GM23248 (cell line): Measurements from ENCODE around the gene NTMT1. TPM values are rescaled to one million over a fixed set of nuclear protein-coding genes. Genes with fewer than 3 reads are reported as not detected.
A peak's percentile ranks its signal among the peaks of the same experiment; 100 is the strongest.

Experiments used
- DNase-seq: peaks from one replicate; pipeline ENCODE4 v3.0.0-alpha.2; 2015
- H2AFZ ChIP-seq: fragments of 200-600 bp; sonication (generic); 2 replicates; pipeline ENCODE4 v1.6.1; 2016; ENCODE audit warnings: antibody characterized with exemption
- H3F3A ChIP-seq: fragments of 200-600 bp; sonication (generic); 2 replicates; pipeline ENCODE4 v1.6.1; 2016; ENCODE audit warnings: mild to moderate bottlenecking, antibody characterized with exemption, mixed run types; ENCODE audit not compliant: insufficient read depth
- H3K27ac ChIP-seq: fragments of 200-600 bp; sonication (generic); 2 replicates; pipeline ENCODE4 v1.5.1; 2016; ENCODE audit warnings: mild to moderate bottlenecking
- H3K27me3 ChIP-seq: fragments of 200-600 bp; sonication (generic); replicated peaks from 2 replicates; pipeline ENCODE4 v1.6.1; 2016; ENCODE audit warnings: mild to moderate bottlenecking; ENCODE audit not compliant: insufficient read depth
- H3K36me3 ChIP-seq: fragments of 200-600 bp; sonication (generic); 2 replicates; pipeline ENCODE4 v1.6.1; 2016; ENCODE audit warnings: low read depth, mild to moderate bottlenecking
- H3K4me1 ChIP-seq: fragments of 200-600 bp; sonication (generic); 2 replicates; pipeline ENCODE4 v1.6.1; 2016; ENCODE audit warnings: mild to moderate bottlenecking; ENCODE audit not compliant: insufficient read depth
- H3K4me2 ChIP-seq: fragments of 200-600 bp; sonication (generic); one replicate; pipeline ENCODE4 v1.6.1; 2016; ENCODE audit warnings: mild to moderate bottlenecking; ENCODE audit not compliant: unreplicated experiment
- H3K4me3 ChIP-seq: fragments of 200-600 bp; sonication (generic); 2 replicates; pipeline ENCODE4 v1.5.1; 2016; ENCODE audit warnings: mild to moderate bottlenecking
- H3K79me2 ChIP-seq: fragments of 200-600 bp; sonication (generic); 2 replicates; pipeline ENCODE4 v1.6.1; 2016; ENCODE audit warnings: mild to moderate bottlenecking; ENCODE audit not compliant: insufficient read depth
- H3K9ac ChIP-seq: fragments of 200-600 bp; sonication (generic); 2 replicates; pipeline ENCODE4 v1.6.1; 2016; ENCODE audit warnings: mild to moderate bottlenecking
- H3K9me2 ChIP-seq: fragments of 200-600 bp; sonication (generic); 2 replicates; pipeline ENCODE4 v1.6.1; 2016; ENCODE audit warnings: mixed run types, mild to moderate bottlenecking, moderate library complexity; ENCODE audit not compliant: insufficient read depth
- H3K9me3 ChIP-seq: fragments of 200-600 bp; sonication (generic); one replicate; pipeline ENCODE4 v1.6.1; 2017; ENCODE audit warnings: low read depth
- H4K20me1 ChIP-seq: fragments of 200-600 bp; sonication (generic); 2 replicates; pipeline ENCODE4 v1.6.0; 2016; ENCODE audit not compliant: insufficient read depth
- EZH2 ChIP-seq: fragments of 200-600 bp; sonication (generic); IDR thresholded peaks from 2 replicates; pipeline ENCODE4 v1.6.1; 2018; ENCODE audit warnings: antibody characterized with exemption, mild to moderate bottlenecking; ENCODE audit not compliant: insufficient read depth, poor library complexity, severe bottlenecking
- EZH2phosphoT487 ChIP-seq: fragments of 200-600 bp; sonication (generic); IDR thresholded peaks from 2 replicates; pipeline ENCODE4 v1.6.1; 2018; ENCODE audit warnings: antibody characterized with exemption, moderate library complexity, mild to moderate bottlenecking, low read depth; ENCODE audit not compliant: insufficient read depth
- WGBS, 2 experiments: methylation state at CpG; one replicate each; pipeline ENCODE4 v1.1.6; 2015 to 2017; ENCODE audit warnings: low lambda C conversion rate in 2 of 2, low coverage in 1 of 2; ENCODE audit errors: missing lambda C conversion rate in 2 of 2; 5-methylcytosine and 5-hydroxymethylcytosine counted together
- in situ Hi-C: fragments of 300-500 bp; cut with MboI; formaldehyde crosslinking; loops from 2 replicates; pipeline ENCODE4 v1.15.0; 2020
- polyA plus RNA-seq: library from polyadenylated mRNA; unstranded; fragments of >200 nt; fragmentation: Nextera tagmentation; extraction: Ambion mirVana; gene quantifications from 2 replicates; pipeline ENCODE4 v1.2.1, GENCODE V29; 2016
- total RNA-seq: library from RNA; depleted of rRNA; stranded (reverse); fragments of >200 nt; shearing (Covaris generic); gene quantifications from 2 replicates; pipeline ENCODE4 v1.2.3, GENCODE V29; 2014

The NTMT1 gene
- total and polyA plus RNA-seq, 2 experiments from 2014 or later = 44.5 to 115 TPM

- Histone ChIP-seq H3K9me3 (no peaks in the 10 kb centered on the region), H3K27ac (no peak overlapping the region), H3K4me3 (no peak overlapping the region), H3K36me3 (no peaks in the 10 kb centered on the region), H3K27me3 (no peaks in the 10 kb centered on the region), H2AFZ (no peak overlapping the region), H3K9me2 (no peaks in the 10 kb centered on the region), H3K4me2 (no peak overlapping the region), H4K20me1 (no peaks in the 10 kb centered on the region), H3K79me2 (peaks cover 7% of the 10 kb centered on the region), H3F3A (peaks cover 5% of the 10 kb centered on the region; the same call in 1 of the 2 replicates), H3K9ac (no peak overlapping the region), H3K4me1 (peaks cover 4% of the 10 kb centered on the region; the same call in 1 of the 2 replicates)
- in situ Hi-C loops = no loop called here
- no peak for DNase-seq
- WGBS, 2 experiments = 83 to 86% methylated on average over 12 of the region's 12 CpGs
- no peak for TF ChIP-seq EZH2phosphoT487
- no peak for TF ChIP-seq EZH2
Observed at GRCh38 chr9:129646252-129646651, 20.3 kb downstream of the NTMT1 start.

DNA sequence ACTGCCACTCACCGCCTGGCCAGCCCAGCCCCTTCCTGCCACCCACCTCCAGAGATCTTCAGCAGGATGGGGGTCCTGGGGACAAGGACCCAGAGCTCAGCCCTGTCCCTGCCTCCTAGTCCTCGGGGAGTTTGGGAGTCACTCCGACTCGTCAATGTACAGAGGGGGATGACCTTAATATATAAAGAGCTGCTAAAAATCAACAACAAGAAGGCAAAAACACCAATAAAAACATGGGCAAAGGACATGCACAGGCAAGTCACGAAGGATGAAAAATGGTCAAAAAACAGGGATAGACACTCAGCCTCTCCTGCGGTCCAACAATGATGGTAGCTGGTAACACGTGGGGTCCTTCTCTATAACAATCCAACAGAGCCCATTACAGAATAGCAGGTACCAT, 20.7 kb downstream of the NTMT1 start:
- Histone ChIP-seq H3K9ac (no peak overlapping the region), H3K9me2 (no peaks in the 10 kb centered on the region), H3K4me2 (no peak overlapping the region), H3F3A (peaks cover 5% of the 10 kb centered on the region; the same call in 1 of the 2 replicates), H4K20me1 (no peaks in the 10 kb centered on the region), H3K27ac (no peak overlapping the region), H3K4me3 (no peak overlapping the region), H3K79me2 (peaks cover 3% of the 10 kb centered on the region; the same call in 1 of the 2 replicates), H3K4me1 (peaks cover 4% of the 10 kb centered on the region; the same call in 1 of the 2 replicates), H3K36me3 (no peaks in the 10 kb centered on the region), H2AFZ (no peak overlapping the region), H3K27me3 (no peaks in the 10 kb centered on the region), H3K9me3 (no peaks in the 10 kb centered on the region)
- WGBS, 2 experiments = 95% methylated on average over 7 of the region's 7 CpGs
- TF ChIP-seq EZH2phosphoT487 = no peak
- TF ChIP-seq EZH2 = no peak
- in situ Hi-C loops = no loop called here
- no peak for DNase-seq

DNA sequence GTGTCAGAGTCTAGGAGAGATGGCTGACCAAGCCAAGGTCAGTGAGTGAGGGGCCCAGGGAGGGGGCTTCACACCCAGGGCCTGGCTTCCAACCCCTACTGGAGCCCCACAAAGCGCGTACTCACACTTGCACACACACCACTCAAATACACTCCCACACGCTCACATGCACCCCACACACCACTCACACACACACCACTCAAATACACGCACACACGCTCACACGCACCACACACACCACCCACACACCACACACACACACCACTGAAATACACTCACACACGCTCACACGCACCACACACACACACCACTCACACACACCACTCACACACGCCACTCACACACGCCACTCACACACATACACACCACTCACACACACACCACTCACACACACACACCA, 21.7 kb downstream of the NTMT1 start:
- Histone ChIP-seq H3F3A (peaks cover 1% of the 10 kb centered on the region; the same call in 1 of the 2 replicates), H3K27me3 (no peaks in the 10 kb centered on the region), H3K9me3 (no peaks in the 10 kb centered on the region), H4K20me1 (no peaks in the 10 kb centered on the region), H3K36me3 (no peaks in the 10 kb centered on the region), H3K79me2 (no peaks in the 10 kb centered on the region), H3K27ac (no peak overlapping the region), H3K4me1 (peaks cover 4% of the 10 kb centered on the region; the same call in 1 of the 2 replicates), H3K9me2 (no peaks in the 10 kb centered on the region), H3K4me3 (no peak overlapping the region), H3K4me2 (no peak overlapping the region), H2AFZ (no peak overlapping the region), H3K9ac (no peak overlapping the region)
- no peak for DNase-seq
- in situ Hi-C loops = no loop called here
- WGBS, 2 experiments = 87 to 93% methylated on average over 7 to 10 of the region's 10 CpGs
- no peak for TF ChIP-seq EZH2
- TF ChIP-seq EZH2phosphoT487 = no peak

DNA sequence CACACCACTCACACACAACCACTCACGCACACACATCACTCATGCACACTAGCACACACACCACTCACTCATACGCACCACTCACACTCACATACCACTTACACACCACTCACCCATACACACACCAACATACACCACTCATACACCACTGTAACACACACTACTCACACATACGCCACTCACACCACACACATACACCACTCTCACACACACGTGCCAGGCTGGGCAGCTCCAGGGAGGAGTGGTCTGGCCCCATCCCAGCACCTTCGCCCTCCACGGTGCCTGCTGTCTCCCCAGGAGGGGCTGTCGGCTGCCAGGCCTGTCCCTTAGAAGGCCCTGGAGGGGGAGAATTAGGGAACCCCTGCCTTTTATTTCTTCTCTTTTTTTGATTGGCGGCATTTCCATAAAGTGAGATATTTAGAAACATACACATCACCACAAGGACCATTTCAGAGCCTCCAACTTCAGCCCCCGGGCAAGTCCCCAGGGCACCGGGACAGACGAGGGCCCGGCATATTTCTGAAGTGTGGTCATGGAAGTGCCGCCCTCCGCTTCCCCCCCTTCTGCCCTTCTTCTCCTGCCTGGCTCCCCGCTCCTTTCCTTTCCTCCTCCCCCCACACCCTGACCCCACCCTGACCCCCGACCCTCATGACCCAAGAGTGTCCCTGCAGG, 22.3 kb downstream of the NTMT1 start:
- Histone ChIP-seq H2AFZ (no peak overlapping the region), H3K4me2 (no peak overlapping the region), H3K36me3 (no peaks in the 10 kb centered on the region), H4K20me1 (no peaks in the 10 kb centered on the region), H3K9me3 (no peaks in the 10 kb centered on the region), H3K27ac (no peak overlapping the region), H3K4me1 (peaks cover 4% of the 10 kb centered on the region; the same call in 1 of the 2 replicates), H3F3A (no peaks in the 10 kb centered on the region), H3K27me3 (no peaks in the 10 kb centered on the region), H3K9ac (no peak overlapping the region), H3K9me2 (no peaks in the 10 kb centered on the region), H3K79me2 (no peaks in the 10 kb centered on the region), H3K4me3 (no peak overlapping the region)
- peak; percentile 51 for DNase-seq
- 47 to 51% methylated on average over 13 to 16 of the region's 16 CpGs for WGBS, 2 experiments
- TF ChIP-seq EZH2 (no peak), EZH2phosphoT487 (no peak)
- in situ Hi-C loops = no loop called here

GRCh38 chr9:129648764-129649115, 22.8 kb downstream of the NTMT1 start:
- H3K27me3 ChIP-seq = no peaks in the 10 kb centered on the region
- no peaks in the 10 kb centered on the region for H3F3A ChIP-seq
- H3K9me2 ChIP-seq = no peaks in the 10 kb centered on the region
- no peaks in the 10 kb centered on the region for H4K20me1 ChIP-seq
- no peak overlapping the region for H3K27ac ChIP-seq
- H3K36me3 ChIP-seq = no peaks in the 10 kb centered on the region
- H3K4me3 ChIP-seq = no peak overlapping the region
- H3K4me2 ChIP-seq = no peak overlapping the region
- H3K4me1 ChIP-seq = peaks cover 4% of the 10 kb centered on the region; the same call in 1 of the 2 replicates
- H2AFZ ChIP-seq = no peak overlapping the region
- TF ChIP-seq EZH2phosphoT487 (no peak), EZH2 (no peak)
- WGBS, 2 experiments = 43 to 70% methylated on average over 5 to 10 of the region's 10 CpGs
- H3K9ac ChIP-seq = no peak overlapping the region
- DNase-seq = no peak
- no peaks in the 10 kb centered on the region for H3K9me3 ChIP-seq
- no peaks in the 10 kb centered on the region for H3K79me2 ChIP-seq
- in situ Hi-C loops = no loop called here
